HuH-7 (cell line): ENCODE results near the gene MSL3B.

ENCODE experiments used
- DNase-seq: peaks from one replicate; pipeline ENCODE4 v3.0.0; 2011; ENCODE audit warnings: low spot score

Gene MSL3B

GRCh38 chr2:233816771-233817170 is 51.4 kb downstream of the MSL3B start:
- DNase-seq = peak; percentile 58

GRCh38 chr2:233816334-233816733 is 51.9 kb downstream of the MSL3B start:
- no peak for DNase-seq

- DNase-seq = no peak
These were observed 52.3 kb downstream of the MSL3B start for GRCh38 chr2:233815861-233816260.
